OCI-LY3 (cell line): Measurements from ENCODE around the gene RSPH6A.

Experiments used
- H2AFZ ChIP-seq: fragments of 200-600, 300-600 bp; shearing (Covaris generic); 2 replicates; pipeline ENCODE4 v1.6.0; 2014; ENCODE audit warnings: antibody characterized with exemption, low read depth, low read length
- H3K27ac ChIP-seq: fragments of 200-600, 300-600 bp; sonication (generic); 2 replicates; pipeline ENCODE4 v1.5.1; 2014; ENCODE audit warnings: mild to moderate bottlenecking, low read length, moderate library complexity, mixed read lengths
- H3K27me3 ChIP-seq: fragments of 200-600, 300-600 bp; sonication (generic); 2 replicates; pipeline ENCODE4 v1.6.1; 2014; ENCODE audit warnings: low read depth, low read length, mixed read lengths
- H3K36me3 ChIP-seq: fragments of 200-600, 300-600 bp; sonication (generic); replicated peaks from 2 replicates; pipeline ENCODE3; 2014; ENCODE audit warnings: low read depth, low read length, mixed read lengths
- H3K4me1 ChIP-seq: fragments of 300-600, 200-600 bp; sonication (generic); 2 replicates; pipeline ENCODE4 v1.6.1; 2014; ENCODE audit warnings: low read length, mixed read lengths
- H3K4me2 ChIP-seq: fragments of 200-600, 300-600 bp; sonication (generic); 2 replicates; pipeline ENCODE4 v1.6.1; 2014; ENCODE audit warnings: low read length, mixed read lengths
- H3K4me3 ChIP-seq: fragments of 300-600, 200-600 bp; sonication (generic); 2 replicates; pipeline ENCODE4 v1.5.1; 2014; ENCODE audit warnings: antibody characterized with exemption, mild to moderate bottlenecking, low read length, moderate library complexity
- H3K79me2 ChIP-seq: fragments of 300-600, 200-600 bp; shearing (Covaris generic); 2 replicates; pipeline ENCODE4 v1.6.1; 2014; ENCODE audit warnings: mild to moderate bottlenecking, low read length, mixed read lengths
- H3K9ac ChIP-seq: fragments of 300-600, 200-600 bp; shearing (Covaris generic); 2 replicates; pipeline ENCODE4 v1.6.0; 2014; ENCODE audit warnings: mild to moderate bottlenecking, low read length, moderate library complexity
- H3K9me3 ChIP-seq: fragments of 200-600, 300-600 bp; shearing (Covaris generic); 2 replicates; pipeline ENCODE4 v1.6.1; 2014; ENCODE audit warnings: low read length, mixed read lengths; ENCODE audit not compliant: insufficient read depth
- H4K20me1 ChIP-seq: fragments of 200-600, 300-600 bp; sonication (generic); 2 replicates; pipeline ENCODE4 v1.6.1; 2016; ENCODE audit warnings: low read length, mixed read lengths; ENCODE audit not compliant: insufficient read depth
- EZH2phosphoT487 ChIP-seq: fragments of 200-600 bp; shearing (Covaris generic); IDR thresholded peaks from 2 replicates; pipeline ENCODE4 v1.6.1; 2018; ENCODE audit warnings: antibody characterized with exemption, mixed run types, low read depth
- TF ChIP-seq, protein P1 (sequence below): fragments of 200-600, 300-600 bp; sonication (generic); IDR thresholded peaks from 2 replicates; pipeline ENCODE4 v1.5.1; 2014; ENCODE audit warnings: antibody characterized with exemption, low read length, low read depth

RSPH6A gene

DNA sequence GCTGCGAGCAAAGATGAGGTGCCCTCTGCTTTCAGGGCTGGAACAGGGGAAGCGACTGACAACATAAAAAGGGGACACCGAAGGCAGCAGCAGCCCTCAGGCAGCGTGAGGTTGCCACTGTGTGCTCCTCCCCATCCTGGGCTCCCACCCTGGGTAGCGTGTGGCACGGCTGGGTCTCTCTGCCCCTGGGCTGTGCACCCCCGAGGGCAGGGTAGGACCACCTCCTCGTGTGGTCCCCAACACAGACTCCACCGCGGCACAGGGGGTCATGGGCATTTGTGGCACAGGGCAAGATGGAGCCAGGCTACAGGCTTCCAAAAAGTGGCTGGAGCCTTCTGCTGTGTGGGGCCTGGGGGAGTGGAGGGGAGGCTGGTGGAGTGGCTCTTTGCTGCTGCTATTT lies 6.5 kb upstream of the RSPH6A start:
- Histone ChIP-seq H3K27me3 (no peaks in the 10 kb centered on the region), H2AFZ (no peak overlapping the region), H3K27ac (no peak overlapping the region), H3K4me3 (no peak overlapping the region), H3K9me3 (no peaks in the 10 kb centered on the region), H3K9ac (no peak overlapping the region), H3K4me2 (no peak overlapping the region), H3K4me1 (peaks cover 3% of the 10 kb centered on the region; the same call in 1 of the 2 replicates), H3K79me2 (no peaks in the 10 kb centered on the region), H3K36me3 (peaks cover 68% of the 10 kb centered on the region), H4K20me1 (0 out of 2 replicates have a peak, but pooled peaks cover 4% of the 10 kb centered on the region)
- TF ChIP-seq, protein P1, sequence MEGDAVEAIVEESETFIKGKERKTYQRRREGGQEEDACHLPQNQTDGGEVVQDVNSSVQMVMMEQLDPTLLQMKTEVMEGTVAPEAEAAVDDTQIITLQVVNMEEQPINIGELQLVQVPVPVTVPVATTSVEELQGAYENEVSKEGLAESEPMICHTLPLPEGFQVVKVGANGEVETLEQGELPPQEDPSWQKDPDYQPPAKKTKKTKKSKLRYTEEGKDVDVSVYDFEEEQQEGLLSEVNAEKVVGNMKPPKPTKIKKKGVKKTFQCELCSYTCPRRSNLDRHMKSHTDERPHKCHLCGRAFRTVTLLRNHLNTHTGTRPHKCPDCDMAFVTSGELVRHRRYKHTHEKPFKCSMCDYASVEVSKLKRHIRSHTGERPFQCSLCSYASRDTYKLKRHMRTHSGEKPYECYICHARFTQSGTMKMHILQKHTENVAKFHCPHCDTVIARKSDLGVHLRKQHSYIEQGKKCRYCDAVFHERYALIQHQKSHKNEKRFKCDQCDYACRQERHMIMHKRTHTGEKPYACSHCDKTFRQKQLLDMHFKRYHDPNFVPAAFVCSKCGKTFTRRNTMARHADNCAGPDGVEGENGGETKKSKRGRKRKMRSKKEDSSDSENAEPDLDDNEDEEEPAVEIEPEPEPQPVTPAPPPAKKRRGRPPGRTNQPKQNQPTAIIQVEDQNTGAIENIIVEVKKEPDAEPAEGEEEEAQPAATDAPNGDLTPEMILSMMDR, result no peak
- TF ChIP-seq EZH2phosphoT487, result no peak

DNA sequence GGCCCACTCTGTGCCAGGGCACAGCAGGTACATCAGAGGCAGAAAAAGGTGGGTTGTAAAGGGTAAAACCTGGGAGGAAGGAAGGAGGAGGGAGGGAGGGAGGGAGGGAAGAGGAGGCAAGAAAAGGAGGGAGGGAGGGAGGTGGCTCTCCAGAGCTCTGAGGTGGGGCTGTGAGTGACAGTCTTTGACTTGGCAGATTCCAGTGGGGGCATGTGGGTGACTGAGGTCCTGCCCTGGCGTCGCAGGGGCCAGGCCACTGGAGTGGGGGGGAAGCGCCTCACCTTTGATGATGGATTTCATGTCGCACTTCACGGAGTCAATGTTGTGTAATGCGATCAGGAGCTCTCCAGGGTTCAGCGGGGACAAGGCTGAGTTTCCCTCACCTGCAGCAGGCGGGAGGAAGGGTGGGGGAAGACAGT lies 6.0 kb upstream of the RSPH6A start:
- H3K9ac ChIP-seq, result no peak overlapping the region
- H3K4me3 ChIP-seq, result no peak overlapping the region
- H4K20me1 ChIP-seq, result 0 out of 2 replicates have a peak, but pooled peaks cover 4% of the 10 kb centered on the region
- peaks cover 3% of the 10 kb centered on the region; the same call in 1 of the 2 replicates for H3K4me1 ChIP-seq
- no peak overlapping the region for H2AFZ ChIP-seq
- no peaks in the 10 kb centered on the region for H3K27me3 ChIP-seq
- no peaks in the 10 kb centered on the region for H3K79me2 ChIP-seq
- H3K4me2 ChIP-seq, result no peak overlapping the region
- no peak for TF ChIP-seq EZH2phosphoT487
- peaks cover 68% of the 10 kb centered on the region for H3K36me3 ChIP-seq
- H3K9me3 ChIP-seq, result no peaks in the 10 kb centered on the region
- H3K27ac ChIP-seq, result no peak overlapping the region

DNA sequence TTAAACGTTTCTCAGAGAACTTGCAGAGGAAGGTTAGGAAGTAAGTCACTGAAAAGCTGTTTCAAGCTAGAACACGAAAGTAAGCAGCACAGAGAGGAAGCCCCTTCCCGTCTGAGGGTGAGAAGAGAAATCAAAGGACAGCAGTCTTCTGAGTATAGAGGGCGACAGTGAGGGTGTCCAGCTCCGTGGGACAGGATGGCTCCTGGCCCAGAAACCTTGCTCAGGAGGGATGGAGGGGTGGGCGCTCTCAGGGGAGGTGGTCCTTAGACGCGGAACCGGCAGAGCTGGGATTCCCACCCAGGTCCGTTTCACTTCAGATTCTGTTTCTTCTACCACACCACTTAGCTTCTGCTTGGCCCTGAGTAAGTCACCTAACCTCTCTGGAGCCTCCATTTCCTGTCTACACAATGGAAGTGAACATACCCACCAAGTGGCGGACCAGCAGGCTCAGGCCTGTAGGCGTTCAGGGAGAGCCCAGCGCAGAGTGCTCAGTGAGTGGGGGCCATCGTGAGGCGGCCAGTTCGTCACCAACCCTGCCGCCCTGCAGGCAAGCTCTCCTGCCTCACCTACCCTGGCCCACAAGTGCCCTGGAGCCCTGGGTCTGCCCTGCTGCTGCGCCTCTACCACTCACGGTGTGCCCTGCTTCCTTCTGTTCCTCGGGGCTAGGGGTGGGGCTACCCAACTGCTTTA lies 5.5 kb upstream of the RSPH6A start:
- Histone ChIP-seq H3K4me3 (no peak overlapping the region), H3K27ac (no peak overlapping the region), H3K9ac (no peak overlapping the region), H4K20me1 (0 out of 2 replicates have a peak, but pooled peaks cover 4% of the 10 kb centered on the region), H3K4me2 (no peak overlapping the region), H2AFZ (no peak overlapping the region), H3K27me3 (no peaks in the 10 kb centered on the region), H3K79me2 (no peaks in the 10 kb centered on the region), H3K36me3 (peaks cover 68% of the 10 kb centered on the region), H3K4me1 (peaks cover 3% of the 10 kb centered on the region; the same call in 1 of the 2 replicates), H3K9me3 (no peaks in the 10 kb centered on the region)
- TF ChIP-seq, protein P1, result no peak
- TF ChIP-seq EZH2phosphoT487, result no peak

DNA sequence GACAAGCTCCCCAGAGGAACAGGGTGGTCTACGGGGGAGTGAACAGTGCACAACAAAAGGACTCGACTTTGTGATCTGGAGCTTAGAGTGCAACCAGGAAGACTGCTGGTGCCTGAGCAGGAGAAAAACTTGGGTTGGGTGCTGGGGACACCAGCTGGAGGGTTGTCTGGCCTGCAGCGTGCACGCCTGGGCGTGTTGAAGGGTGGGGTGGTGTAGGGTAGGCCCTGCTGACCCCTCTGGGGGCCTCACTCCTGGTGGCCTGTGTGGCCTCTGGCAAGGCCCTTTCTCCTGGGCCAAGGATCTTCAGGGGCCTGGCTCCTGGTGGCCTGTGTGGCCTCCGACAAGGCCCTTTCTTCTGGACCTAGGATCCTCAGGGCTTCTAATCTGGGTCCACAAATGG lies 4.7 kb upstream of the RSPH6A start:
- Histone ChIP-seq H2AFZ (no peak overlapping the region), H3K27ac (no peak overlapping the region), H3K9ac (no peak overlapping the region), H4K20me1 (0 out of 2 replicates have a peak, but pooled peaks cover 4% of the 10 kb centered on the region), H3K79me2 (no peaks in the 10 kb centered on the region), H3K4me1 (peaks cover 3% of the 10 kb centered on the region; the same call in 1 of the 2 replicates), H3K9me3 (no peaks in the 10 kb centered on the region), H3K36me3 (peaks cover 64% of the 10 kb centered on the region), H3K4me2 (no peak overlapping the region), H3K4me3 (no peak overlapping the region), H3K27me3 (no peaks in the 10 kb centered on the region)
- TF ChIP-seq, protein P1, result no peak
- TF ChIP-seq EZH2phosphoT487, result no peak
